GM19240 (cell line): ENCODE results near the gene ARID1B.

Source experiments
- DNase-seq: peaks from one replicate; pipeline ENCODE4 v3.0.0; 2011; ENCODE audit warnings: low spot score; ENCODE audit not compliant: insufficient read length

Gene ARID1B

DNA sequence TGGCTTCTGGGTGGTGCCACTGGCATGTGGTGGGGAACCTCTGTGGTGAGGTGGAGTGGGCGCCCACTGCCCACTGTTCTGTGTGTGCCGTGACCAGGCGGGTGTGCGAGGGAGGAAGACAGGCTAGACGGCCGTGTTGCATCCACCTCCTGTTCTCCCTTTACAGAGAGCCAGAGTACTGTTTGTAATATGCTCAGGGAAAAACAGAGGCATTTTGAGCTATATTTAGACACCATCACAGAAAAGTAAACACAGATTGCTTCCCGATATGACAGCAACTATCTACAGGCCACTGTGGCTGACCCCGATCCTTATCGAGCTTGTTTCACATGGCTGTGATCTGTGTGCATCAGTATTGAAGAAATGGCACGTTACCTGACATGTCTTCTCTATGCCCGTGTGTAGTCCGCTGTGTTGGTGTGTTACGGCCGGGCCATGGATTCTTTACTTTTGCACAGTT lies 45.6 kb downstream of the ARID1B start:
- no peak for DNase-seq

DNA sequence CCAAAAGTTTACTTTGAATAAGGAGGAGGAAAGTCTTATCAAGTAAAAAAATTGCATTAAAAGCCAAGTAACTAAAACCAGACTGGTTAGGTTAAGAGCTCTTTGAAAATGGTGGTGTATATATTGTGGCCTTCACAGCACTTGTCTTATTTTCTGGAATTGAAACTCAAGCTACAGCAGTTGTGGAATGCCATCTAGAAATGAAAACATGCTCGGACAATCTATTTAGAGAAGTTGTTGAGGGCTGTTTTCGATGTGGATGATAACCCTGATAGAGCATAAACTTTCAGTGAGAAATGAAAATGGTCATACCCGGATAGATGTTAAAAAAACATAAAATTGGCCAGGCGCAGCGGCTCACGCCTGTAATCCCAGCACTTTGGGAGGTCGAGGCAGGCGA lies 47.0 kb downstream of the ARID1B start:
- no peak for DNase-seq

DNA sequence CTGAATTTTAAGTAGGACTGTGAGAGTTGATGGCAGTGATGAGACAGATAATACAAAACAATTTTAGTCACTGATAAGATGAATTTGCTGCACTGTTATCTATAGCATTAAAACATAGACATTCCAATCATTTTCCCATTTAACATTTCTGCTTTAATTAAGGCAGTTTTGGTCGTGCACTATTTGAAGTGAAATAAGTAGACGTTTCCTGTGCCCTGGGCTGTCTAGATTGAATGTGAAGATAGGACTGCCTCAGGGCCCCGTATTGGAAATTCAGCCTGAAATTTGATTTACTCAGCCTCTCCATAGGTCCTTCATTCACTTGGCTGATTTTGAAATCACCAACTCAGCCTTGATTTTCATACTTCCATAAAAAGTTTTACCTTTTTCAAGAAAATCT lies 48.3 kb downstream of the ARID1B start:
- DNase-seq = no peak

DNA sequence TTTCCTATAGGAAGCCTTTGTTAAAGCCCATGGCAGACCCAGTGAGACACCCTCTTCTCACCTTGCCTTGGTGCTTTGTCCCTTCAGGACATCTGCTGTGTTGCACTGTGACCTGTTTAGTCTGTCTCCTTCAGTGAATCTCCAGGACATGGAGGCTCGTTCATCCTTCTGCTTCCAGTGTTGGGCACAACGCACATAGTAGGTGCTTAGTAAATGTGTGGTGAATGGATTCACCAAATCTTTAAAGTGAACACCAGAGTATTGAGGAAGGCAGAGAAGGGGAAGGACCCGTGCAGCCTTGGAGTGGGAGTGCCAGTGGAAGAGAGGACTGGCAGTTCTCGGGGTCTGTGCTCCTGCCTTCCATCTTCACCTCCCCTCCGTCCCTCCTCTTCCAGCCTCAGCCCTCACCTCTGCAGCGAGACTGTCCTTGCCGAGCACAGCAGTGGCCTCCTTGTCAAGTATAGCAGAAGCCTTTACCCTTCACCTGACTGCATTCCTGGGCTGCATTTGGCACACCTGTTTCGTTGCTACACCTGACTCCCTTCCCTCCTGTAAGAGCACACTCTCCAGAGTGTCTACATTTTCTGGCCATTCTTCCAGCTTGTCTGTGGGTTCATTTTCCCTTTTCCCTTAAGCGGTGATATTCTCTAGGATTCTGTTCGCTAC lies 49.2 kb downstream of the ARID1B start:
- DNase-seq = no peak

DNA sequence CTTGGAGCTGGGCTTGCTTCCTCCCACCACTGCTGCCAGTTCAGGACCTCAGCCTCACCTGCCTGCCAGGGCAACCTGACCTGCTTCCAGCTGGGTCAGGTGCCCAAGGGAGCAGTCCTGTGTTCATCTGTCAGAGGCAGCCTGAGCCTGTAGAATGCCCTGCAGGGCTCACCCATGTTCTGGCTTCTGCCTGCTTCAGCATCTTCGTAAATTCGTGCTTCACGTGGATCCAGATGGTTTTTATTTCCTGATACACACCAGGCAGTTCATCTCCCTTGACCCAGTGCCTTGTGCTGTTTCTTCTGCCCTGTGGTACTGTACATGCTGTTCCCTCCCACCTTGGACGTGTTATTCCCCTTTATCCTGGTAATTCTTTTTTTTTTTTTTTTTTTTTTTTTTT lies 50.2 kb downstream of the ARID1B start:
- DNase-seq = no peak

DNA sequence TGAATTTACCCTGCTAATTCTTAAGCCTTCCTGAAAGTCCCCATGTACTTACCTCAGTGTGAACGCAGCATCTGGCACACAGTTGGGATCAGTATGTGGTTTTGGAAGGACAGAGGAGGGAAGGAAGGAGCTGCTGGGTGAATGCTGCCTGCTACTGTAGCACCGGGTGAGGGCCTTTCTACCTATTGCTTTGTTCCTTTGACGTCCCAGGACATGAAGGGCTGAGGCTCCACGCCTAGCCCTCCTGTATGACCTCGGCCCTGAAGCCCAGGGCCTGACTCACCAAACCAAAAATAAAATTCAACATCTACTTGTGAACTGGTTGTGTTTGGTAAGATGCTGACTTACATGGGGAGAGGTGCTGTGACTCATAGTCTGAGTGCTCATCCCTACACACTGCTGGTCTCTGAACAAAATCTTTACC lies 51.1 kb downstream of the ARID1B start:
- DNase-seq = no peak

DNA sequence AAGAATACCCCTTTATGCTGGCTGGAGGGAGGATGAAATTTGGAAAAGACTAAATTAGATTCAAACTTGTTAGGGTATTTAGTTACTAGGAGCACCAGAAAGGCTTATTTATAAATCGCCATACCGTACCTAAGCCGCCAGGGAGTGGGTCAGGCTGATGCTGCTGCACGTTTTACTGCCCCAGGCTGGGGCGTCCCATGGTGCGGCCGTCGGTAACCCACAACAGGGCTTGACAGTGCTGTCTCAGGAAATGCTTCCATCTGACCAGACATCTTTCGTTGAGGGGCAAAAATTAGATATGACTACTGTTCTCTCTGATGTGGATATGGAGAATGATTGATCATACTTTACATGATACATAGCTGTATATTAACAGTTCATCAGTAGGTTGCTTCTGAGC lies 52.9 kb downstream of the ARID1B start:
- DNase-seq = no peak

DNA sequence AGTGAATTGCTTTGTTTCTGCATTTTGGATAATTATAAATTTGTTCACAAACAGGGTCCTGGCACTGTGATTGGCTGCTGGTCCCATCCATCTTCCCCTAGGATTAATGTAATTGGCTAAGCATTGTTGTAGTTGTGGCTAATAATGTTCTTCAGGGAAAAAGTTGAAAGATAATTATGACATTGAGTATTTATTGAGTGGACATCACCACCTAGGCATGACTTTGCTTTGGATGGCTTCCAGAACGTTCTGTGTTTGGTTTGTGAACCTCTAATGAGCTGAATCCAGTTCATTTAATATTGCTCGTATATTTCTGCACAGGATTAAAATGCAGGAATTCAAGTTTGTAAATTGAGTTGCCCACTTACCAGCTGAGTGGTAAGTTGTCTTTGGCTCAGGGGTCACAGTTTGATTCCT lies 55.1 kb downstream of the ARID1B start:
- DNase-seq = no peak

DNA sequence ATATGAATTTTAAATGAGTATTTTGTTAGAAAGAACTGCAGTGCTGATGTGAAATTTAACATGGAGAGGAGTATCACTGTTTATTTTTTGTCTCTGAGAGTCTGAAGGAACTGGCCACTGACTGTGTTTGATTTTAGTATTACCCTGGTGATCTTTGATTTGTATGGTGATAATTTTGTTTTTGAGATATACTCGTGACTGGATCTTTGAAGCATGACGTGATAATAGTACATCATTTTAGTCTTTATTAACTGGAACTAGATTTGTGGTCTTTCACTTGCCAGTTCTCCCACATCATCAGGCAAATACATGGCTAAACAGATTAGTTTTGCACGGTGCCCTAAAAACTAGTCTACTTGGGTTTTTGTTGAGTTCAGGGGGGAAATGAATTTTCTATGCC lies 55.5 kb downstream of the ARID1B start:
- no peak for DNase-seq

DNA sequence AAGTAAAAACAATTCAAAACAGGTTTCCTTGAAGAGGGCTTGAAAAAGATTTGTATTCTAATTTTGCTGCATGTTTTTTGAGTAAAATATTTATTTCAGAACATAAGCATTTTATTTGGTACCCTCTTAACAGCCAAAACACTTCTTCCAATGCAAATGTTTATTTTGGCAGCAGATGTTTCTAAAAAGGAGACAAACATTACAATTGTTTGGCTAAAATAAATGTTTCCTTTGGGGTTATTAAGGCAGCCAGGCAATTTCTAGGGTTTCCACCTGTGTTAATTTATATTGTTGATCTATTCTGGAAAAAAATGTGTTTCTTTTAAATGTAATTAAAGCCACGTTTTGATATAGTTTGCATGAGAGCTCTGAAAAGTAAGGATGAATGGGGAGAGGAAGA lies 56.6 kb downstream of the ARID1B start:
- no peak for DNase-seq

DNA sequence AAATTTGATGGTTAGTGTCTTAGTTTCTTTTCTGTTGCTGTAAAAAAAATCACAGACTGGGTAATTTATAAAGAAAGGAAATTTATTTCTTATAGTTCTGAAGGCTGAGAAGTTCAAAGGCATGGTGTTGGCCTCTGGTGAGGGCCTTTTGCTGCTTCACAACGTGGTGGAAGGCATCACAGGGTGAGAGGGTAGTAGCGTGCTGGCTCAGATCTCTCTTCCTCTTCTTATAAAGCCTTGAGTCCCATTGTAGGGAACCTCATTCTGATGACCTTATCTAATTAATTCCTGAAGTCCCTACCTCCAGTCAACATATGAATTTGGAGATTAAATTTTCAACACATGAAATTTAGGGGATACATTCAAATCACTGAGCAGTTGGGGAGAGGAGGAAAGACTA lies 62.0 kb downstream of the ARID1B start:
- DNase-seq = no peak

DNA sequence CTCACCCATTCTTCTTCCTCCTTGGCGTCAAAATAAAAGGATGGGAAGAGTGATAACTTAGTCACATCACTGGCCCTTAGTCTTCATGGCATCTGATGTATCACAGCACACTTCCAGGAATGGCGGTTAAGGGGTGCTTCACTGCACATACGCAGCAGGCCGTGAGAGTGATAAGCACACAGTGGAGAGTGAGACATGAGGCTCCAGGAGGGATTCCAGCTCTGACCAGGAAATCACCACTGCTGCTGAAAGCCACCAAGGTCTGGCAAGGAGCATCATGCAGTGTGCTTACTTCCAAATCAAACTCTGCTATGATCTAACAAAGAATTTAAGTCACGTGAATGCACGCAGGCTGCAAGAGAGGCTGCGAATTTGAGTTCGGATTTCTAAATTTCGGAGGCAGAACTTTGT lies 62.4 kb downstream of the ARID1B start:
- DNase-seq = no peak

DNA sequence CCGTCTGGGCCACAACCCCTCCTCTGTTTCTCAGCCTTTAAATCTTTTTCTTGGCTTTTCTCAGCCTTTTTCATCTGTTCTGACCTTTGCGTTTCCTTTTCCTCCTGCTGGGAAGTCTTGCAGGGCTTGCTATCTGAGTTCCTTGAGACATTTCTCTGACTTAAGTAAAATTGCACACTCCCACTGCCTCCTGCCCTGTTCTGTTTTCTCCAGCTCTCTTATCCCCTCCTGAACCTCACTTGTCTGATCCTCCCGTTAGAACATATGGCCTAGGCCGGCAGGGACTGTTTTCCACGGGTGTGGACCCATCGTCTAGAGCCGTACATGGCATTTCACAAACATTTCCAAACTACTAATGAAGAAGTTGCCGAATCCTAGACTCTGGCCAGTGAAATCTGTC lies 63.0 kb downstream of the ARID1B start:
- no peak for DNase-seq

DNA sequence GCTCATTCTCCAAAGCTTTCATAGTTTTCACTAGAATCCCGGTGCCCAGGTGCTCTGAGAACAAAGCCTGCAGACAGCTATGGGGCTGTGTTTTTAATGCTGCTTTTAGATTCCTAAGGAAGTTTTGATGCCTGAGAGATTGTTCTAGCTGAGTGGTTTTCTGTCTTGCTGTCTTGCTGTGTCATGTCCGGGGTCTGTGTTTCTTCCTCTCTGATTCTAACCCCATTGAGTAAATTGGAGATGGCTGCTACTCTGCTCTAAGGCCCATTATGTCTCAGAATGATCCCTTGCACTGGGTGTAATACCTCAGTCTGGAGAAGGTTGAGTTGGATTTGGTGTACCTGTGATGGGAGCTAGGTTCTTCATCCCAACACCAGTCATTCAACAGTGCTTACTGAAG lies 63.4 kb downstream of the ARID1B start:
- DNase-seq = no peak

DNA sequence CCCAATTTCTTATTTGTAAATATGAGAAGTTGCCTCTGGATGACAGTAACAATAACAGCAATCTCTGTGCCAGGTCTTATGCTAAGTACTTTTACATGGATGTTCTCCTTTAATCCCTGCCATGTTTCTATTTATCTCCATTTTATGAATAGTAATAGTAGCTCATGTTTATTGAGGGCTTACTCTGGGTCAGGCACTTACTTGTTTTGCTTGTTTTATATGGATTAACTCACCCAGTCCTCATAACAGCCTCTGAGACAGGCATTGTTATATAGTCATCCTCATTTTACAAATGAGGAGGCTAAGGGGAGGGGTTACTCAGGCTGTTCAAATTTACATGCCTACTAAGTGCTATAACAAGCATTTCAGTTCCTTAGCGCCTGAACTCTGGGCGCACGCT lies 64.3 kb downstream of the ARID1B start:
- DNase-seq = no peak

DNA sequence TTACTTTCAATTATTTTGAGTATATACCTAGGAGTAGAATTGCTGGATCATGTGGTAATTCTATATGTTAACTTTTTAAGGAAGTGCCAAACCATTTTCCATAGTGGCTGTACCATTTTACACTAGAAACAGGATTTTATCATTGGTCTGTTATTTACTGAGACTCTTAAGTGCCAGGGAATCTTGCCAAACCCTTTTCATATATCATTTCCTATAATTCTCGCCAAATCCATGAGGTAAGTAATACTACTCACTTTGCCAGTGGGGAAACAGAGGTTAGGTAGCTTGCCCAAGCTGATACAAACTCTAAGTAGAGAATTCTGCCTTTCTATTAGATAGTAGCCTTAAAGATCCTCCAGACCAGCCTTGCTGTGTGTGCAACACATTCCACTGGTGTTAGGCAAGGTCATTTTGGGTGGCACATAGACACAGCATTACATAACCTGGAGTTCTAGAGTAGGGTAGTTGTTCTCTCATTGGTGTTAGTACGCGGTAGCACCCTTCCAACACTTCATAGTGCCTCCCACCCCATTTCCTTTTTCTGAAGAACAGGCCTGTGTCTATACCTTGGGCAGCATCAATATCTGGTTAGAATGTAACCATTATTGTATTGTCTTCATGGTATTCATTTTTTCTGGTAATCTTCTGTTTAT lies 65.5 kb downstream of the ARID1B start:
- DNase-seq = no peak

DNA sequence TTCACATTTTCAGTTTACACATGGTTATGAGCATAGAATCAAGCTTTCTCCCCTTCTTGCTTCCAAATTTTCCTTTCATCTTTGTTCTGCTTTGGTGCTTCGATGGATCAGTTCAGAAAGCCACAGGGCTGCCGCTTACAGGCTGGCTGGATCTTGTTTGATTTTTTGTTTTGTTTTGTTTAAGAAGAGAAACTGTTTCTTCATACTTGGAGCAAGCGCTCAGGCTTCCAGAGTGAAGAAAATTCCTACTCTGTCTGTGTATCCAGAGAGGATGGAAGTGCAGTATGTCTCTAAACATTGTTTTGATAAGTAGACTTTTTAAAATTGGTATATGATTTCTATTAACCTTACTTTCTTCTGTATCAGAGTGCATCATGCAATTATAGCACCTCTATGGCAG lies 66.9 kb downstream of the ARID1B start:
- DNase-seq = no peak

DNA sequence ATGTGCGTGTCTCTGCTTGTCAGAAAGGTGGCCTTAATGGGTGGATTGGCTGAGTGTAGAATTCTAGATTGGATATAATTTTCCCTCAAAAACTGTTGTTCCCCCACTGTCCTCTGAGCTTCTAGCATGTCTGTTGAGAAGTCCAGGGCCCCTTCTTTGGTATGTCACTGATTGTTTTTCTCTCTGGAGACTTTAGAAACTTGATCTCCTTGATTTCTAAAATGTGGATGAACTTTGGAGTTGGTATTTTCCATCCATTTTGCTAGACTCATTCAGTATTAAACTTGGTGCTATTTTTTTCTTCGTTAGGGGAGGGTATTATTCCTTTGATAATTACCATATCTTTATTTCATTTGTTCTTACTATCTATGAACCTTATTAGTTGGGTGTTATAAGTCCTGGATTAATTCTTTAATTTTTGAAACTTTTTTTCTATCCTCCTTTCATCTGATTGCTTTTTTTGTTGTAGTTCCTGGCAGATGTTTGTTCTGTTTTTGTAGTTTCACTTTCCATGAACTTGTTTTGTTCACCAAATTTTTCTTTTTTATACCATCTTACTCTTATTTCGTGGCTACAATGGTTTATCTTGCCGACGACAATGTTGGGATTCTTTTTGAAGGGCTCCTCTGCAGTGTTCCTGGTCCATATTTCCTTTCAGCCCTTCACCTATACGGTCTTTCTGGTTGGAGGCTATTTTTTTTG lies 68.4 kb downstream of the ARID1B start:
- DNase-seq = no peak

DNA sequence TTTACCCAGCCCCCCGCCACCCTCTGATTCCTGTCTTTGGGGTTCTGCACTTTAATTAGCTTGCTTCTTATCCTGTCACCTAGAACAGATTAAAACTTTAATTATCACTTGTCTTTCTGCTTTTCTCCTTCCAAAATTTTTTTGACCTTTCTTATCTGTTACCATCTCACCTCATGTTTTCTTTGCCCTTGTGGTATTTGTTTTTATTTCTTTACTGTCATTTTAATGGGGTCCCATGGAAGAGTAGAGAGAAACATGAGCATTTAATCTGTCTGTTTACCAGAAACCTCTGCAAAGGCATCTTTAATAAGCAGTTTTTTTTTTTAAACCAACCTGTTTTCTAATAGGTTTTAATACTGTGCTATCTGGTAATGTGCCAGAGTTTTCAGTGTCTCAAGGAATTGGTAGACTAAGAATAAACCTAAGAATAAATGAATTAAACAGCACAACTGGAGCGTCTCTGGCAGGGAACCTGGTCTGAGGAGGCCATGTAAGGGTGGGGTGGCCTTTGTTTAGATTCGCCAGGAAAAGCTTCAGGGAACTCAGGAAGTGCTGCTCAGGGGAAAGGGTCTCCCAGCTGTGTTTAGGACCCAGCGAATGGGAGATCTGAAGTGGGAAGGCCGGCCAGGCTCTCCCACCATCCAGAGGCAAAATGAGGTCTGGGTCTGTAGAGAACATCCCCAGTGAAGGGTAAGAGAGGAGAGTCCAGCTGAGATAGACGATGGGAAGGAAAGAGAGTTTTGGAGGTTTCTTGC lies 69.8 kb downstream of the ARID1B start:
- no peak for DNase-seq

DNA sequence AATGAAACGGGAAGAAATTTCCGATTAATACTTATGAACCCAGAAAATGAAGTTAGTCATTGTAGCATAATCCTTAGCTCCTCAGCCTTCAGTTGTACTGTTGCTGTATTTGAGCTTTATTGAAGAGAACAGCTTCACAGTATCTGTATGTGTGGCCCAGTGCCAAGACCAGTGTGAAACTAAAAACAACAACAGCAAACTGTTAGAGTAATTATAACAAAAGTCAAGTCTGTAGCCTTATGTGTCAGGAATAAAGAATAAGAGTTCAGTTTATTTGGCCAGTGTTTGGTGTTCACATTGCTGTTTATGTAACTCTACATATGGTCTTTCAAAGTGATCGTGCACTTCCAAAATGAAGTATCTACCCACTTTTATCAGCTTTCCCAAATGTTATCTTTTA lies 70.9 kb downstream of the ARID1B start:
- DNase-seq = no peak

DNA sequence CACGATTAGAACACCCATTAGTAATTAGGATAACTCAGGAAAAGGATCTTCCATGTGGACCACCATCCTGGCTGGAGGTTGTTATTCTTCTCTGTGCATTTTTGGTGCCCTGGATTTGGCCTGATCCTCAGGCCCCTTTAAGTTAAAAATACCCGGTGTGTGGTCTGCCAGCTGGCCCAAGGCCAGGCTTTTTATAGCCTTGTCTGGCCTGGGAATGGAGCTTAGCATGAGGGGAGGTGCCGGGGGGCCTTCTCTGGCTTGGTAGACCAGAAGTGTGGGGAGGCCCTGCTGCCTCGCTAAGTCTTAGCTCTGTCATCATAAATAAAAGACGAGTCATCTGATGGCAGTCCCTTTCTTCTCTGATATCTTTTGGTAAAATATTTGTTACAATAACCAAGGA lies 71.4 kb downstream of the ARID1B start:
- DNase-seq = no peak

DNA sequence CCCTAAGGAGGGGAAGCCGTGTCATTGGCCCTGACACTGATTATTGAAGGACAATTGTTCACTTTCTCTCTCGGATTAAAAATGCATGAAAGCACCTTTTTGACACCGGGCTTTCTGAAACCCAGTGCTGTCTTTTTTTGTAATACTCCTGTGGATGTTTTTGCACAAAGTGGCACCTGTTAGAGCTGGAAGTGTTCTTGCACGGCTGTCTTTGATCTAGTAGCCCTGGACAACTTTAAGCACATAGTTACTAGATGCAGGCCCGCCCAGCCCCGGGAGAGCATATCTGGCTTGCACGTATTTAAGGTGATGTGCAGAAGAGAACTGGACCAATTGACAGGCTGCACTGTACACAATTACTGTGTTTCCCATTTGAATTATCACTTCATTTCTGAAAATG lies 72.6 kb downstream of the ARID1B start:
- DNase-seq = no peak
